ENCODE results near the gene ADM2.

- TF ChIP-seq POLR2AphosphoS5 (IDR thresholded peaks at IDR 0.05; ENCODE audit: insufficient read depth in 1 of 2, low read depth in 1 of 2) (no peak), CTCF (IDR thresholded peaks at IDR 0.05) (no peak)
These were observed 43.6 kb upstream of the ADM2 start for GRCh38 chr22:50437511-50438304.

All from vagina (tissue), 2 donors.